Endothelial cell of umbilical vein (primary cell): ENCODE measurements around the gene NBEA. TPM values are rescaled to one million over a fixed set of nuclear protein-coding genes. Genes with fewer than 3 reads are reported as not detected.

ENCODE experiments used
- BruUV-seq: library from RNA; stranded (reverse); fragments of 400-500 nt; replicated peaks from 2 replicates; lab custom pipeline; 2021; lab: Mats Ljungman, UMichigan
- CTCF ChIA-PET: fragments of 300-600, 350-600 bp; sonication (Branson Sonifier 250); formaldehyde crosslinking; loops from one replicate; lab custom pipeline; 2021; ENCODE audit warnings: antibody characterized with exemption, inconsistent platforms; lab: Charles Lee
- POLR2A ChIA-PET: fragments of 300-600, 350-600 bp; sonication (Branson Sonifier 250); formaldehyde crosslinking; loops from one replicate; lab custom pipeline; 2021; ENCODE audit warnings: antibody characterized with exemption, inconsistent platforms; lab: Charles Lee
- DNase-seq: peaks from one replicate; pipeline ENCODE4 v3.0.0-alpha.2; 2011; ENCODE audit warnings: low read depth, low spot score
- FAIRE-seq: peaks from 2 replicates; lab custom pipeline; 2011; peaks lifted over from hg19 to GRCh38; lab: Jason Lieb, UNC
- H2AFZ ChIP-seq: 2 replicates; pipeline ENCODE4 v1.6.0; 2012; ENCODE audit warnings: low read depth, low read length, control low read depth, inconsistent platforms
- H3K27ac ChIP-seq: 2 replicates; pipeline ENCODE4 v1.5.1; 2011; ENCODE audit warnings: low read depth, mild to moderate bottlenecking, control low read depth, low read length, moderate library complexity; ENCODE audit not compliant: insufficient read depth
- H3K27me3 ChIP-seq, 2 experiments: 2 replicates each; pipeline versions ENCODE4 v1.6.0 to v1.6.1; 2011; ENCODE audit warnings: low read length in 2 of 2, mixed read lengths in 1 of 2; ENCODE audit not compliant: control insufficient read depth in 2 of 2, insufficient read depth in 2 of 2
- H3K36me3 ChIP-seq, 2 experiments: 2 replicates in 1 of 2; 3 replicates in 1 of 2; pipeline ENCODE4 v1.5.1; 2011; ENCODE audit warnings: low read length in 2 of 2, mild to moderate bottlenecking in 1 of 2, moderate library complexity in 1 of 2; ENCODE audit not compliant: control insufficient read depth in 2 of 2, insufficient read depth in 2 of 2; ENCODE audit errors: extremely low read depth in 1 of 2
- H3K4me1 ChIP-seq: 3 replicates; pipeline ENCODE4 v1.5.1; 2011; ENCODE audit warnings: mild to moderate bottlenecking, low read length; ENCODE audit not compliant: control insufficient read depth, insufficient read depth; ENCODE audit errors: extremely low read depth
- H3K4me2 ChIP-seq: 2 replicates; pipeline ENCODE4 v1.6.1; 2011; ENCODE audit warnings: low read length, control low read depth, mixed read lengths; ENCODE audit not compliant: insufficient read depth
- H3K4me3 ChIP-seq, 3 experiments: fragments of 200-600 bp in 1 of 3; sonication (generic), shearing (Covaris generic) in 1 of 3; replicated peaks in 1 of 3; 2 replicates each; pipeline ENCODE4 v1.5.1; 2011 to 2016; ENCODE audit warnings: control low read depth in 3 of 3, low read length in 3 of 3, mild to moderate bottlenecking in 2 of 3, inconsistent platforms in 1 of 3, low read depth in 1 of 3, moderate library complexity in 1 of 3; ENCODE audit not compliant: insufficient read depth in 1 of 3
- H3K79me2 ChIP-seq: 2 replicates; pipeline ENCODE4 v1.6.0; 2012; ENCODE audit warnings: low read length, inconsistent platforms; ENCODE audit not compliant: control insufficient read depth, insufficient read depth
- H3K9ac ChIP-seq: replicated peaks from 2 replicates; pipeline ENCODE3; 2011; ENCODE audit warnings: low read length, control low read depth; ENCODE audit not compliant: insufficient read depth; ENCODE audit errors: extremely low read depth
- H3K9me1 ChIP-seq: replicated peaks from 3 replicates; pipeline ENCODE4 v1.6.0; 2011; ENCODE audit warnings: mild to moderate bottlenecking, low read length; ENCODE audit not compliant: control insufficient read depth, insufficient read depth; ENCODE audit errors: extremely low read depth
- H3K9me3 ChIP-seq: replicated peaks from 2 replicates; pipeline ENCODE4 v1.5.1; 2012; ENCODE audit warnings: low read length, inconsistent platforms; ENCODE audit not compliant: control insufficient read depth, insufficient read depth
- H4K20me1 ChIP-seq: replicated peaks from 2 replicates; pipeline ENCODE3; 2011; ENCODE audit warnings: mild to moderate bottlenecking, low read length; ENCODE audit not compliant: control insufficient read depth, insufficient read depth; ENCODE audit errors: extremely low read depth
- FOS ChIP-seq: IDR thresholded peaks from 2 replicates; pipeline ENCODE4 v1.6.1; 2011; ENCODE audit warnings: mild to moderate bottlenecking, low read length, moderate library complexity, borderline replicate concordance; ENCODE audit not compliant: insufficient read depth
- GATA2 ChIP-seq: IDR thresholded peaks from 2 replicates; pipeline ENCODE4 v1.7.0; 2011; ENCODE audit warnings: low read depth, mild to moderate bottlenecking, moderate library complexity, mixed read lengths, low read length; ENCODE audit not compliant: insufficient read length, insufficient read depth
- JUN ChIP-seq: IDR thresholded peaks from 2 replicates; pipeline ENCODE4 v1.6.1; 2011; ENCODE audit warnings: borderline replicate concordance, low read depth; ENCODE audit not compliant: insufficient read length, insufficient read depth
- POLR2A ChIP-seq: IDR thresholded peaks from 2 replicates; pipeline ENCODE4 v1.6.1; 2012; ENCODE audit warnings: low read depth, mild to moderate bottlenecking, control low read depth, low read length
- dilution Hi-C: fragments of 300-500 bp; cut with MboI; formaldehyde crosslinking; loops from one replicate; pipeline ENCODE4 v1.15.0; 2019; ENCODE audit warnings: low sequenced_read_pairs; ENCODE audit not compliant: extremely low pct_ligation_motif_present
- intact Hi-C: fragments of 100-400 bp; cut with micrococcal nuclease; formaldehyde crosslinking; loops from one replicate; pipeline ENCODE4 v1.10.0; 2022
- polyA plus RNA-seq, 4 experiments: library from polyadenylated mRNA; depleted of rRNA in 3 of 4; stranded (reverse) in 3 of 4; unstranded in 1 of 4; fragments of >200 nt; gene quantifications; 2 replicates each; pipeline versions ENCODE4 v1.2.1 to v1.2.3, GENCODE V29; 2011 to 2012; ENCODE audit warnings: missing spikeins in 1 of 4
- total RNA-seq: library from RNA; stranded (reverse); gene quantifications from 2 replicates; pipeline ENCODE4 v1.2.3, GENCODE V29; 2021
- TF ChIP-seq, protein P1 (sequence below), 2 donors: IDR thresholded peaks; 1 replicate in 1 of 2; 2 replicates in 1 of 2; pipeline ENCODE4 v1.5.1; 2011; ENCODE audit warnings: low read length in 2 of 2, mild to moderate bottlenecking in 2 of 2, moderate library complexity in 2 of 2, control low read depth in 1 of 2, inconsistent platforms in 1 of 2, low read depth in 1 of 2; ENCODE audit not compliant: insufficient read depth in 1 of 2; ENCODE audit errors: extremely low read depth in 1 of 2

Gene NBEA
- total and polyA plus RNA-seq, 2 donors (not counting 3 experiments of a cell fraction or from before 2014, with no cell fraction given): 3.0 to 4.8 TPM

- intact Hi-C loops (no loop called here), dilution Hi-C loops (no loop called here)
- Histone ChIP-seq H3K79me2 (no peaks in the 10 kb centered on the region), H3K4me1 (peaks cover 16% of the 10 kb centered on the region), H3K9me3 (no peaks in the 10 kb centered on the region), H3K27me3 (no peaks in the 10 kb centered on the region), H3K27ac (no peak overlapping the region), H3K4me3 (no peak overlapping the region), H2AFZ (no peak overlapping the region), H4K20me1 (no peaks in the 10 kb centered on the region), H3K9ac (no peak overlapping the region), H3K36me3 (no peaks in the 10 kb centered on the region), H3K9me1 (no peaks in the 10 kb centered on the region), H3K4me2 (no peak overlapping the region)
- CTCF ChIA-PET: interaction anchor here (1.0 to 1.4 kb wide), 5 partner anchors 10 to 388 kb away, joined by 3 to 4 read pairs (median 3); no protein-coding TSS in a partner anchor
- POLR2A ChIA-PET: no interaction called here
- no peak for TF ChIP-seq POLR2A
- TF ChIP-seq, protein P1, sequence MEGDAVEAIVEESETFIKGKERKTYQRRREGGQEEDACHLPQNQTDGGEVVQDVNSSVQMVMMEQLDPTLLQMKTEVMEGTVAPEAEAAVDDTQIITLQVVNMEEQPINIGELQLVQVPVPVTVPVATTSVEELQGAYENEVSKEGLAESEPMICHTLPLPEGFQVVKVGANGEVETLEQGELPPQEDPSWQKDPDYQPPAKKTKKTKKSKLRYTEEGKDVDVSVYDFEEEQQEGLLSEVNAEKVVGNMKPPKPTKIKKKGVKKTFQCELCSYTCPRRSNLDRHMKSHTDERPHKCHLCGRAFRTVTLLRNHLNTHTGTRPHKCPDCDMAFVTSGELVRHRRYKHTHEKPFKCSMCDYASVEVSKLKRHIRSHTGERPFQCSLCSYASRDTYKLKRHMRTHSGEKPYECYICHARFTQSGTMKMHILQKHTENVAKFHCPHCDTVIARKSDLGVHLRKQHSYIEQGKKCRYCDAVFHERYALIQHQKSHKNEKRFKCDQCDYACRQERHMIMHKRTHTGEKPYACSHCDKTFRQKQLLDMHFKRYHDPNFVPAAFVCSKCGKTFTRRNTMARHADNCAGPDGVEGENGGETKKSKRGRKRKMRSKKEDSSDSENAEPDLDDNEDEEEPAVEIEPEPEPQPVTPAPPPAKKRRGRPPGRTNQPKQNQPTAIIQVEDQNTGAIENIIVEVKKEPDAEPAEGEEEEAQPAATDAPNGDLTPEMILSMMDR (IDR thresholded peaks at IDR 0.05; ENCODE audit: extremely low read depth in 1 of 2, insufficient read depth in 1 of 2, low read depth in 1 of 2, low read length in 2 of 2): no peak
- peak; percentile 52 for TF ChIP-seq FOS
- TF ChIP-seq GATA2: no peak
- no peak for TF ChIP-seq JUN
- DNase-seq: peak; percentile 44
- no TSS peak for BruUV-seq
- FAIRE-seq: no peak
Observed at GRCh38 chr13:35552172-35552844, 610.2 kb downstream of the NBEA start.
